HG02938 (cell line): ENCODE data around the gene MARF1.
A peak's percentile ranks its signal among the peaks of the same experiment; 100 is the strongest.
"Not testable (repeated sequence)": the region's sequence is repeated elsewhere in the genome, so short reads cannot be mapped to it uniquely, and the experiment has no call there.

Experiments
- ATAC-seq: cut with Tn5 transposase; IDR thresholded peaks from one replicate; pipeline ENCODE4 v1.9.1; 2021; ENCODE audit warnings: mild to moderate bottlenecking, moderate library complexity; ENCODE audit not compliant: unreplicated experiment

Gene MARF1

DNA sequence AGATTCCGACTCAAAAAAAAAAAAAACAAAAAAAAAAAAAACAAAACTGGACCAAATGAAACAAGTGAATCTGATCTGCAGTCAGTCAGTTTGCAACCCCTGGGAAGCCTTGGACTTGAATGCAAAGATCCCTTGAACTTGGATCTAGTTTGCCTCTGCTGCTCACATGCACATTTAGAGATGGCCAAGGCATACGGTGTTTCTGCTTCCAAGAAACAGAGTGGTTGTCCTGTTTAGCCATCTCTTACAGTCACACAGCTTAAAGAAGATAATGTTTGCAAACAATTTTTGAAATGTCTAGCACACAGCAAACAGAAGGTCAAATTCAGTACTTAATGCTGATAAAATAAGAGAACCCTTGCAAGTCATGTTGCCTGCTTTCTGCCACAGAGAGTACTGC lies 11.6 kb upstream of the MARF1 start:
- no peak for ATAC-seq

DNA sequence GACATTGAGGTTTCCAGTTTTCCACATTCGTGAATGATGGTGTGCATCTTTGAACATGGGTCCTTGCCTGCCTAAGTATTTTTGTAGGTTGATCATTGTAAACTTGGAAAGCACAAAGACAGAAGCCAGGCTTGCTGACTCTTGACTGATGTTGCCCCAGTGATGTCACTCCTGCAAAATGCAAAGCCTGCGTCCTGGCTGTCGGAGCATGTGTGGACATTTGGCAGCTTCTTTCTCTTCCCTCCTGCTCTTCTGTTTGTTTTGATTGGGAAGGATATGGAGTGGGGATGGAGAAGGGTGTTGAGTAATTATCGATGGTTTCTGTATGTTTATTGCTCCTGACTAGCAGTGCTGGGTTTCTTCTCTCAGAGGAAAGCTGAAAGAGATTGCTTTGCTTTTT lies 10.3 kb upstream of the MARF1 start:
- ATAC-seq, result no peak

DNA sequence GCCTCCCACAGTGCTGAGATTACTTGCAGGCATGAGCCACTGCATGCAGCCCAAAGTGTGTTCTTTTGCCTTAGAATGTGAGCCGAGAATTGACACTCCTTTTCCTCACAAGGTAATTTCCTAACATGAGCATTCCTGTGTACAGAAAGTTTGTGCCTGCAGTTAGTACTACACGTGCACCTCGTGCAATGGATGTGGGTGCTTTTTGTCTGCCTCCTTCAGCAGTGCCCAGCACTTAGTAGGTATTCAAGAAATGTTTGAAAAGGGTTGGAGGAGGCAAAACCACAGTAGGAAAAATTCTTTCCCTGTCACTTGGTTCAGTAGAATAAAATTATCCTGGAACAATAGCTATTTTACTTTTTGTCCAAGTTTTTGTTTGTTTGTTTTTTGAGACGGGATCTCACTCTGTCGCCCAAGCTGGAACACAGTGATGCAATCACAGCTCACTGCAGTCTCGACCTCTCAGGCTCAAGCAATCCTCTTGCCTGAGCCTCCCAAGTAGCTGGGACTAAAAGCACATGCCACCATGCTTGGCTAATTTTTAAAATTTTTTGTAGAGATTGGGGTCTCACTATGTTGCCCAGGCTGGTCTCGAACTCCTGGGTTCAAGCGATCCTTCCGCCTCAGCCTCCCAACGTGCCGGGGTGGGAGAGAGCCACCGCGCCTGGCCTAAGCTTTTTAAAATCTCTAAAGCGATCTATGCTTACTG lies 9.5 kb upstream of the MARF1 start:
- ATAC-seq, result no peak

DNA sequence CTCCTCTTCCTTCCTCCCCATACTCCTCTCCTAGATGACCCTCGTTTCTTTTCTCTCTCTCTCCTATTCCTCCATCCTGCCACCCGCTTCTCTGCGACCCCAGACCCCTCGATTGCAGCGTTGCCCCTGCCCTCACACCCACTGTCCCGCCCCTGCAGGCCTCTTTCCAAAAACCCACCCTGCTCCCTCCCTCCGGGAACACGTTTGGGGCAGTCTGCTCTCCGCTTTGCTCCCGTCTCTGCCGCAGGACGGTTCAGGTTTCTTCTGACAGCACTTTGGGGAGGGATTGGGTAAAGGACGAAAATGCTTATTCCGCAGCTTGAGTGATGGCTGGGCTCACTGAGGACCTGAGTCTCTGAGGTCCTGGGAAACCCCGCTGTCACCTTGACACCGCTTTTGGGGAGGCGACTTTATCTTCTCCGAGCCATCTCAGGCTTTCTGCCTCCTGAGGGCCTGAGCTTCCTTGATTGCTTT lies 7.8 kb upstream of the MARF1 start:
- peak; percentile 29 for ATAC-seq

DNA sequence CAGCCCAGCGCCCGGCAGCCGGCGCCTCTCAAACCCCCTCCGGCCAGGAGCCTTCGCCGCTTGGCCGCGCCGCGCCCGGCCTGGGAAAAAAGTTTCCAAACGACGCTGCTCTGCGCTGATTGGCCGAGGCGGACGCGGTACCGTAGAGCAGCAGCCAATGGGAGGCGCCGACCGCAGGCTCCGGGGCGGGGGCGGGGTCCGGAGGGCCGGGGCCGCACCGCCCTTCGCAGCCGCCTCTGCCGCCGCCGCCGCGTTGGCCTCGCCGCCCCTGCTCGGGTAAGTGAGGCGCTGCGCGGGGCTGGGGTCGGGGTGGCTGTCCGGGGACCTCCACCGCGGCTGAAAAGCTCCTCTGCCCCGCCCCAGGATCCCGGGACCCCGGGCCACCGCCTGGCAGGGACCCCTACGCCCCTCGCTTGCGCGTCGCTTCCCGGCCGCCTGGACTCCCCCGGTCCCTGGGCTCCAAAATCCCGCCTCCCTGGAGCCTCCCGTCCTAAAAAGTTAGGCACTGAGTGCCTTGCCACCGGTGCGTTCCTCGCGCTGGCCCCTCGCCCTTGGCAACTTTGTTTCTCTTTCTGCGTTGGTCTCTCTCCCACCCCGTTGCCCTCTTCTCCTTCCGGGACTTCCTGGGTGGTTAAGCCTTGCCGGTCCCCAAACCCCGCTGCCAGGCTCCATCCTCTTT lies 7.2 kb upstream of the MARF1 start, which contains the start of gene NDE1:
NDE1 (plus strand) TSS at position 227 of the 679 bp plus-strand sequence. CDS start 14,534 bp downstream, outside the sequence.
- ATAC-seq, result peak; percentile 64

DNA sequence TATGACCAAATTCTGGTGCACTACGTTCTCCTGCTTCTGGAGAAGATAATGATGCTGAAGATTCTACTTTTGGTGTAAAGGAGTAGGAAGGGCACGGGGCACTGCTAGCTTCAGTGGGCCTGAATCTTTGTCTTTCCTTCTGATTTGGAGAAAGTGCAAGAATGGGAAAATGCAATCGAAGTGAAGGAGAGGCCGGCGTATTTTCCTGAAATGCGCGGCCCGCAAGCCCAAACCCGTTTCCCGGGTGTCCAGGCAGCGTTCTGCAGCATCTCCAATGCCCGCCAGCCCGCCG lies 6.7 kb upstream of the MARF1 start:
- no peak for ATAC-seq

DNA sequence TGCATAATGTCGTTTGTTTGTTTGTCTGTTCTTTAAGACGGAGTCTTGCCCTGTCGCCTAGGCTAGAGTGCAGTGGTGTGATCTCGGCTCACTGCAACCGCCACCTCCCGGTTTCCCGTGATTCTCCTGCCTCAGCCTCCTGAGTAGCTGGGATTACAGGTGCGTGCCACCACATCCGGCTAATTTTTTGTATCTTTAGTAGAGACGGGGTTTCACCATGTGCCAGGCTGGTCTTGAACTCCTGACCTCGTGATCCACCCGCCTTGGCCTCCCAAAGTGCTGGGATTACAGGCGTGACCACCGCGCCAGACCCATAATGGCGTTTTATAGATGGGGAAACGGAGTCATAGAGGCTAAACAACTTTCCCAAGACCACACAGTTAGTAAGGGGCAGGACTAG lies 6.4 kb upstream of the MARF1 start:
- not testable (repeated sequence) for ATAC-seq

DNA sequence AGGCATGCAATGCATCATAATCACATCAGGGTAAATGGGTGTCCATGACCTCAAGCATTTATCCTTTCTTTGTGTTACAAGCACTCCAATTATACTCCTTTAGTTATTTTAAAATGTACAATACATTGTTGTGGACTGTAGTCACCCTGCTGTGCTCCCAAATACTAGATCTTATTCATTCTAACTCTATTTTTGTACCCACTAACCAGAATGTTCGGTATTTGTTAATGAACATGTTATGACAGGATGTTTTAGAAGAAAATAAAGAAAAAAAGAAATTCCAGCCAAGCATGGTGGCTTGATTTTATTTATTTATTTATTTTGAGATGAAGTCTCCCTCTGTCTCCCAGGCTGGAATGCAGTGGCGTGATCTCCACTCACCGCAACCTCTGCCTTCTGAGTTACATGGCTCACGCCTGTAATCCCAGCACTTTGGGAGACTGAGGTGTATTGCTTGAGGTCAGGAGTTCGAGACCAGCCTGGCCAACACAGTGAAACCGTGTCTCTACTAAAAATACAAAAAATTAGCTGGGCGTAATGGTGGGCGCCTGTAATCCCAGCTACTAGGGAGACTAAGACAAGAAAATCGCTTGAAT lies 5.3 kb upstream of the MARF1 start:
- ATAC-seq, result no peak

DNA sequence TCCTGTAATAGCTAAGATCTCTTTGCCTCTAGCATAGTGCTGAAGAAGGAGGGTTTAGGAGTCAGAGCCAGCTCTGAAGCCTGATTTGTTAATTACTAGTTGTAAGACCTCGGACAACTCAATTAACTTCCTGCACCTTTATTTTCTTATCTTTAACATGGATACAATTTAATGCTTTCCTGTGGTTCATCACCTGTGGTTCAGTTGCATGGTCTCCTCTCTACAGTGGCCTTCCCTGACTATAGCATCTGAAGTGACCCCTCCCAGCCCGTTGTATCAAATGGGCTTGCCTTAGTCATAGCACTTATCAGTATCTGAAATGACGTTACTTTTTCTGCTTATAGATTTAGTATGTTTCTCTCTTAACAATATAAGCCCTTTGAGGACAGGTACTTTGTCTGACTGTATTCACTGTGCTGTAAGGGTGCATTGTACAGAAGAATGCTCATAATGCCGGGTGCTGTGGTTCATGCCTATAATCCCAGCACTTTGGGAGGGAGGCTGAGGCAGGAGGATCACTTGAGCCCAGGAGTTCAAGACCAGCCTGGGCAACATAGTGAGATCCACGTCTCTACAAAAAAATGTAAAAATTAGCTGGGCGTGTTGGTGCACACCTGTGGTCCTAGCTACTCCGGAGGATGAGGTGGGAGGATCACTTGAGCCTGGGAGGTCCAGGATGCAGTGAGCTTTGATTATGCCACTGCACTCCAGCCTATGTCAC lies 4.5 kb upstream of the MARF1 start:
- no peak for ATAC-seq

DNA sequence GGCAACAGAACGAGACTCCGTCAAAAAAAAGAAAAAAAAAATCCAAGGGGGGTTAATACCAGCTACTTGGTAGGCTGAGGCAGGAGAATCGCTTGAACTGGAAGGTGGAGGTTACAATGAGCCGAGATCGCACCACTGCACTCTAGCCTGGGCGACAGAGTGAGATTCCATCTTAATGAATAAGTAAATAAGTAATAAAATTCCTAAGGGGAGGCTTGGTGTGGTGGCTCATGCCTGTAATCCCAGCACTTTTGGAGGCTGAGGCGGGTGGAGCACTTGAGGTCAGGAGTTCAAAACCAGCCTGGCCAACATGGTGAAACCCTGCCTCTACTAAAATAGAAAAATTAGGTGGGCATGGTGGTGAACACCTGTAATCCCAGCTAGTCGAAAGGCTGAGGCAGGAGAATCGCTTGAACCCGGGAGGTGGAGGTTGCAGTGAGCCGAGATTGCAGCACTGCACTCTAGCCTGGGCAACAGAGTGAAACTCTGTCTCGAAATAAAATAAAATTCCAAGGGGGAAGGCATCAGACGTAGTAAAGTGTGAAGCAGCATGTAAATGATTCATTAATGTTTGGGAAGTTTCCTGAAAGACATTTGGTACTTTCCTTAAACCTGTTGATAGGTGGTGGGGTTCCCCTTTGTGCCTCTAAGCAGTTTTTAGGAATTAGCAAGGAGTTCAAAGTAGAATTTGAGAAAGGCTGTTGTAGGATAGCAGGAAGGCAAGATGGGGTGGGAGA lies 3.8 kb upstream of the MARF1 start:
- not testable (repeated sequence) for ATAC-seq

DNA sequence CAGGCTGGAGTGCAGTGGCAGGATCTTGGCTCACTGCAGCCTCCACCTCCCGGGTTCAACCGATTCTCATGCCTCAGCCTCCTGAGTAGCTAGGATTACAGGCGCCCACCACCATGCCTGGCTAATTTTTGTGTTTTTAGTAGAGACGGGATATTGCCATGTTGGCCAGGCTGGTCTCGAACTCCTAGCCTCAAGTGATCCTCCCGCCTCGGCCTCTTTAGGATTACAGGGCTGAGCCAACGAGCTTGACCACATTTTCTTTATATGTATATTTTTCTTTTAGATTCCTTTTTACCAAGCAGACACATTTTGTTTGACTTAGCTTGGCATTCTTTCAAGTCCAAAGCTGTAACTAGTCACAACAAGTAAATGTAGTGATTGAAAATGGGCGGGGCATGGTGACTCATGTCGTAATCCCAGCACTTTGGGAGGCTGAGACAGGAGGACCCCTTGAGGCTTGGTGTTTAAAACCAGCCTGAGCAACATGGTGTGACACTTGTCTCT lies 2.1 kb upstream of the MARF1 start:
- not testable (repeated sequence) for ATAC-seq

DNA sequence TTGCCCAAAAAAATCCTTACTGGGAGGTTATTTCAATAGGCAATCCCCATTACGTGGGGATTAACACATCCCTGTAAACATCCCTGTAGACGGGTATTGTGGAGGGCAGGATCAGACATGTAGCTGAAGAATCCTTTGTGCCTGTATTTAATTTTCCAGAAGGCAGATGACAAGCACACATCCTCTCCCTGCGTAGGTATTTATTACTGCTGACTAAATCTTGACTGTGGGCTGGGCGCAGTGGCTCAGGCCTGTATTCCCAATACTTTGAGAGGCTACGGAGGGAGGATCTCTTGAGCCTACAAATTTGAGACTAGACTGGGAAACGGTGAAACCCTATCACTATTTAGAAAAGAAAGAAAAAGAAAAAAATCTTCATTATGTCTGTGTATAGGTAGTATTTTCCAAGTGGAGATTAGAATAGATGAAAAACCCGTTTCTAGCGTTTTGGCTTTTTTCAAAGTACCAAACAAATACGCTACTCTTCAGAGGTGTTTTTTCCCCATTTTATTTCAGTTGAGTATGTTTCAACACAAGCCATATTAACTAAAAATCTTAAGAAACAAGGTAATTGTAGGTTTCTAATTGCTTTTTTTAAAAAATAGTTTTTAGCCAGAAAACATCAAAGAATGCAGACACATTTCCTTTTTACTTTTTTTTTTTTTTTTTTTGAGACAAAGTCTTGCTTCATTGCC lies 1.5 kb upstream of the MARF1 start:
- no peak for ATAC-seq

DNA sequence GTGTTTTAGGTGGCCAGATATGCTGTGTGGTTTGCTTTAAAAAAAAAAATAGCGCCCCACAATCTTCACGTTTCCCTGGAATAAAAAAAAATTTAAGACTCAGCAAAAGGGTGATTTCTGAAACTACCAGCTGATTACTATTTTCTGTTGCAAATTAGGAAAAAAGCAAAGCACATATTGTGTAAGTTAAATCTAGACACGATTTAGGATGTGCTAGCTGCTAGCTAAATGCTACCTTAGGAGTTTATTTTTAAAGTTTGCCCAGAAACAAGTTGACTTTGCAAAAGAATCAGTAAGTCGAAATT lies 944 bp upstream of the MARF1 start:
- no peak for ATAC-seq

DNA sequence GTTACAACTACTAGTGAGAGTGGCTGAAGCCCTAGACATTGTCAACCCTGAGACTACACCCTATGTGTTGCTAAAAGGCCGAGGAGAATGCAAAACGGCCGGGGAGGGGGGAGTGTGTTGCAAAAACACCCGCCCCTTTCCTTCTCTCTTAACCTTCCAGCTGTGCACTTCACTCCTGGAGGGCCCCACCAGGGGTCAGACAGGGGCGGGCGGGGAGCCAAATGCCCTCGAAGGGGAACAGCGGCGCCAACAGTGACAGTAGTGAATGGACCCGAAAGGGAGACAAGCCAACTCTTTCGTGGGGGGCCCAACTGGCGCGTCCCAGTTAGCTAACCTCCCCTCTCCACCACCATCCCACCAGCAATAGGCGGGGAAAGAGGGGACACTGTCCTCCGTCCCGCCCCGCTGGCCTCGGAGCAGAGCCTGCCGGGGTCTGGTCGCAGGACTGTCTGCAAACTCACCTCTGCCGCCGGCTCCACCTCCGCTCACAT lies 352 bp downstream of the MARF1 start:
- peak; percentile 50 for ATAC-seq

DNA sequence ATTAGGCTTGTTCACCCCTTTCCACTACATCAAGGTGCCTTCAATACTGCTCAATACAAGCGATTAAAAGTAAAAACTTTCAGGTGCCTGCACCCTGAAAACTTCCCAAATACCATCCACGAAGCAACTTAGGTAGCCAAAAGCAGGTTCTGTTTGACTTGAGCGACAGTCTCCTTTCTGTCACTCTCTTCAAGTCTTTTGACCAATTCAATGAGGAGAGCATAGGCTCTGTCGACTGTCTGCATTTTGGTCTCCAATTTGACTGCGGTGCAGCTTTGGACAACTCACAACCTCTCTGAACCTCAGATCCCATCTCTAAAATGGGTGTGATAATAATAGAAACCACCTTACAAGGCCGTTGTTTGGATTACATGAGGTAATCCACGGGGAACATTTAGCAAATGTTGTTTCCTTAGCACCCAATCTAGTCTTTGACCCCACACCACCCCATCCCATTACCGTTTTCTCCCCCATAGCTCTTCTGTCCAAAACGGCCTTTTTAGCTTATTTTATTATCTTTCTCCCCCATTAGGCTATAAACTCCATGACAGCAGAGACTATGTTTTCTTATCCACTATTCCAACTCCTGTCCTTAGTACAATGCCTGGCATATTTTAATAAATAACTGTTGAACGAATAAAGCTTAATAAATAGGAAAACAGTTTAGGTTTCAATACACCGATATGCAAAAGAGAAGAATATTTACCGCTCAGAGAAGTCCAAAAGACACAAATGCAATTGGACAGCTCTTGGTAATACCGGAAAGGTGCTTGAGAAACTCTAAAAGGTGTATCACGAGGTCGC lies 999 bp downstream of the MARF1 start:
- ATAC-seq, result no peak

DNA sequence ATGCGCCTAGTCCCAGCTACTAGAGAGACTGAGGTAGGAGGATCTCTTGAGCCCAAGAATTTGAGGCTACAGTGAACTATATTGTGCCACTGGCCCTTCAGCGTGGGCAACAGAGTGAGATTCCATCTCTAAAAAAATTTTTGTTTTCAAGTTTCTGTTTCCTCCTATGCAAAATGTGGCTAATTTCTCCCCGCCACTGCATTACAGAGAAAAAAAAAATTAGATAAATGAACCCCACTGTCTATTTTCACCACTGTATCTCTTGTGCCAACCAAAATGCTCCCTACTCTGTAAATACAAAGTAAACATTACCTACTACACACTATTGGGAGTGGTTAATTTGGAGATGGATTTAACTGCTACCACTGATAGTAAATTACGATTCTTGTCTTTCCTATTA lies 2.0 kb downstream of the MARF1 start:
- ATAC-seq, result no peak

DNA sequence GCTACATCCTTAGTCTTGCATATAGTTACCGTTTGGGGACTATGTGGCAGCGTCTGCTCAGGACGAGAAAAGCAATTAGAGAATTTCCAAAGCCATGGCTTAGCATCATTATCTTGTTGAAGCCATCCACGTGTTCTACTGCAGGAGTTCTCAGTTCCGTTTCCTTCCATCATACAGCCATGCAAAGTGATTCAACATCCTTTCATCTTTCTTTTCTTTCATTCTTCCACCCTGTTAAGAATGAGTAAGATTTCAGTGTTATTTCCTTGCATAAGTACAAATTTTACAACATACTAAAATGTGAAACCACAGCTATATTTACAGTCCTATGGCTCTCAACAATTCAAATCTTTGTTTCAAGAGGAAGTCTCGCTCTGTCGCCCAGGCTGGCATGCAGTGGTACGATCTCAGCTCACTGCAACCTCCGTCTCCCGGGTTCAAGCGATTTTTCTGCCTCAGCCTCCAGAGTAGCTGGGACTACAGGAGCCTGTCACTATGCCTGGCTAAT lies 3.8 kb downstream of the MARF1 start:
- ATAC-seq, result no peak

DNA sequence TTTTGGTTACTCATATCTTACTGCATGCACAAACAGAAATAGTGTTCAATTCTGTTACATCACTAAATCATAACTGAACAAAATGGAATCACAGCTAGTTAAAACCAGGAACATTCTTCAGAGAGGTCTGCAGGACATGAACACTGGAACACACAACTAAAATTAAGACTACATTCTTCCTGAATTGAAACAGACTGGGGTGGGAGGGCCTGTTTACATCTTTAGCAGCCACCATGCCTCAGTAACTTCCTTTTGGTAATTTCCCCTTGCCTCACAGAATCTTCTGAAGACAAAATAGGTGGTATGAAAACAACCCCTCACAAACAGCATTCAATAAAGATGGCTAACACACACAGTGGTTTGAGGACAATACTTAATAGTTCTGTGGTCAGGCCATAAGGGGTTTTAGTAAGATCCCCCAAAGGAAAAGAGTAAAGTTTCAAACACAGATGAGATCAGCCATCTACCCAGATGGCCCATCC lies 6.5 kb downstream of the MARF1 start:
- no peak for ATAC-seq

DNA sequence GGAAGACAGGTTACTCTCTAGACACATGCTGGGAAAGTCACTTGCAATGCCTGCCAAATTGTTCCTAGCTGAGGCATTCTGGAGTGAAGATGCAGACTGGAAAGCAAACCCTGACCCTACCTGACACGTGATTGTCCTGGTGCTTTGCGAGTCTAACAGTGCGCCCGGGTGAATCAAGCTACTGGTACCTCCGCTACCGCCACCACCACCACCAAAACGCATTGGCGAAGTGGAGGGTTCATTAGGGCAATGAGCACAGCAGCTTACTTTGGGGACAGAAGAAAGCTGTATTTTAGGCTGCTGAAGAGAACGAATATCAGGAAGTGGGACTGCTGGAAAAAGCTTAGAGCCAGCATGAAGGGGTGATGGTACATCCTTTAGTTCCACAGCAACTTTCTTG lies 7.0 kb downstream of the MARF1 start:
- no peak for ATAC-seq
